GM23338 (cell line): ENCODE data around the gene WNT8B. TPM values are rescaled to one million over a fixed set of nuclear protein-coding genes. Genes with fewer than 3 reads are reported as not detected.

Experiments used
- ATAC-seq: fragments of 200-7000 bp; cut with Tn5 transposase; 3 replicates; pipeline ENCODE4 v1.9.1; 2020
- DNase-seq: peaks from one replicate; pipeline ENCODE4 v3.0.0-alpha.2; 2015; ENCODE audit warnings: low spot score
- H2AFZ ChIP-seq: fragments of 200-600 bp; sonication (generic); 2 replicates; pipeline ENCODE4 v1.8.0; 2016; ENCODE audit warnings: antibody characterized with exemption, mild to moderate bottlenecking, moderate library complexity
- H3F3A ChIP-seq: fragments of 200-600 bp; sonication (generic); replicated peaks from 2 replicates; pipeline ENCODE4 v1.8.0; 2017; ENCODE audit warnings: antibody characterized with exemption, mixed run types, low read depth
- H3K27ac ChIP-seq: fragments of 200-600 bp; sonication (generic); 2 replicates; pipeline ENCODE4 v1.6.1; 2016; ENCODE audit warnings: low read depth
- H3K27me3 ChIP-seq: fragments of 200-600 bp; sonication (generic); 2 replicates; pipeline ENCODE4 v1.8.0; 2016; ENCODE audit warnings: mild to moderate bottlenecking, mixed run types, moderate library complexity; ENCODE audit not compliant: insufficient read depth
- H3K36me3 ChIP-seq: fragments of 200-600 bp; sonication (generic); 2 replicates; pipeline ENCODE4 v1.8.0; 2016; ENCODE audit warnings: mild to moderate bottlenecking; ENCODE audit not compliant: insufficient read depth
- H3K4me1 ChIP-seq: fragments of 200-600 bp; sonication (generic); 2 replicates; pipeline ENCODE4 v1.8.0; 2016; ENCODE audit warnings: mild to moderate bottlenecking, moderate library complexity; ENCODE audit not compliant: insufficient read depth
- H3K4me2 ChIP-seq: fragments of 200-600 bp; sonication (generic); 2 replicates; pipeline ENCODE4 v1.7.1; 2017; ENCODE audit warnings: mixed run types
- H3K4me3 ChIP-seq: fragments of 200-600 bp; sonication (generic); 2 replicates; pipeline ENCODE4 v1.6.1; 2016; ENCODE audit warnings: mixed run types
- H3K79me2 ChIP-seq: fragments of 200-600 bp; sonication (generic); replicated peaks from 2 replicates; pipeline ENCODE4 v1.8.0; 2017; ENCODE audit warnings: mild to moderate bottlenecking; ENCODE audit not compliant: insufficient read depth
- H3K9me2 ChIP-seq: fragments of 200-600 bp; sonication (generic); 2 replicates; pipeline ENCODE4 v1.8.0; 2017; ENCODE audit not compliant: insufficient read depth
- H4K20me1 ChIP-seq: fragments of 200-600 bp; sonication (generic); replicated peaks from 2 replicates; pipeline ENCODE4 v1.8.0; 2017; ENCODE audit warnings: mild to moderate bottlenecking; ENCODE audit not compliant: insufficient read depth
- H3K27ac Mint-ChIP-seq: 2 replicates; pipeline ENCODE4 v1.8.0; 2020; ENCODE audit warnings: inconsistent platforms, mild to moderate bottlenecking, moderate library complexity, mixed read lengths
- H3K27me3 Mint-ChIP-seq: 3 replicates; pipeline ENCODE4 v1.8.0; 2022; ENCODE audit warnings: low read depth, mild to moderate bottlenecking, moderate library complexity, mixed read lengths, inconsistent platforms; ENCODE audit not compliant: insufficient read depth, poor library complexity
- H3K36me3 Mint-ChIP-seq: 3 replicates; pipeline ENCODE4 v1.8.0; 2021; ENCODE audit warnings: low read depth, mild to moderate bottlenecking, inconsistent platforms, moderate library complexity, mixed read lengths
- H3K4me1 Mint-ChIP-seq: 3 replicates; pipeline ENCODE4 v1.8.0; 2020; ENCODE audit warnings: mild to moderate bottlenecking, inconsistent platforms, mixed read lengths
- H3K4me3 Mint-ChIP-seq: 3 replicates; pipeline ENCODE4 v1.8.0; 2021; ENCODE audit warnings: moderate library complexity, mild to moderate bottlenecking, inconsistent platforms, mixed read lengths
- H3K9me3 Mint-ChIP-seq: 3 replicates; pipeline ENCODE4 v1.8.0; 2020; ENCODE audit warnings: moderate library complexity, mild to moderate bottlenecking, inconsistent platforms, mixed read lengths
- ETS1 ChIP-seq: IDR thresholded peaks from 2 replicates; pipeline ENCODE4 v1.6.1; 2016; ENCODE audit warnings: antibody characterized with exemption
- JUNB ChIP-seq: IDR thresholded peaks from one replicate; pipeline ENCODE4 v1.6.1; 2016; ENCODE audit warnings: antibody characterized with exemption; ENCODE audit not compliant: unreplicated experiment
- NANOG ChIP-seq: IDR thresholded peaks from 2 replicates; pipeline ENCODE4 v1.6.1; 2016; ENCODE audit warnings: antibody characterized with exemption, borderline replicate concordance
- STAT1 ChIP-seq: IDR thresholded peaks from one replicate; pipeline ENCODE4 v1.6.1; 2016; ENCODE audit warnings: antibody characterized with exemption; ENCODE audit not compliant: unreplicated experiment
- ZNF114 ChIP-seq: fragments of 250-450 bp; sonication (Bioruptor Pico); IDR thresholded peaks from 2 replicates; pipeline ENCODE4 v1.5.0; 2020; ENCODE audit warnings: mild to moderate bottlenecking, moderate library complexity
- polyA plus RNA-seq: library from polyadenylated mRNA; unstranded; fragments of >200 nt; fragmentation: Nextera tagmentation; extraction: Ambion mirVana; gene quantifications from 2 replicates; pipeline ENCODE4 v1.2.1, GENCODE V29; 2016
- total RNA-seq: library from RNA; depleted of rRNA; stranded (reverse); fragments of >200 nt; shearing (Covaris generic); gene quantifications from 2 replicates; pipeline ENCODE4 v1.2.3, GENCODE V29; 2014
- TF ChIP-seq, protein P1 (sequence below): IDR thresholded peaks from one replicate; pipeline ENCODE4 v1.6.1; 2018; ENCODE audit warnings: antibody characterized with exemption; ENCODE audit not compliant: unreplicated experiment
- TF ChIP-seq, protein P2 (sequence below): fragments of 250-450 bp; sonication (Bioruptor Pico); IDR thresholded peaks from 2 replicates; pipeline ENCODE4 v1.5.0; 2020; ENCODE audit warnings: mild to moderate bottlenecking, moderate library complexity

Gene WNT8B
- total and polyA plus RNA-seq, 2 experiments from 2014 or later = 0.74 to 1.3 TPM

GRCh38 chr10:100413173-100413572, 49.6 kb upstream of the WNT8B start:
- no peaks in the 10 kb centered on the region for H3K27me3 ChIP-seq
- H2AFZ ChIP-seq = no peak overlapping the region
- H3K9me3 Mint-ChIP-seq = peaks cover 26% of the 10 kb centered on the region; the same call in 2 of the 3 replicates
- H3K4me2 ChIP-seq = no peak overlapping the region
- H3K4me1 Mint-ChIP-seq = no peaks in the 10 kb centered on the region
- ATAC-seq (no peak), DNase-seq (no peak)
- H3K27ac Mint-ChIP-seq = no peak overlapping the region
- H3K36me3 Mint-ChIP-seq = peaks cover 6% of the 10 kb centered on the region; the same call in 1 of the 3 replicates
- H3K27ac ChIP-seq = no peak overlapping the region
- H3K27me3 Mint-ChIP-seq = peaks cover 2% of the 10 kb centered on the region
- H3K79me2 ChIP-seq = no peaks in the 10 kb centered on the region
- TF ChIP-seq, protein P1, sequence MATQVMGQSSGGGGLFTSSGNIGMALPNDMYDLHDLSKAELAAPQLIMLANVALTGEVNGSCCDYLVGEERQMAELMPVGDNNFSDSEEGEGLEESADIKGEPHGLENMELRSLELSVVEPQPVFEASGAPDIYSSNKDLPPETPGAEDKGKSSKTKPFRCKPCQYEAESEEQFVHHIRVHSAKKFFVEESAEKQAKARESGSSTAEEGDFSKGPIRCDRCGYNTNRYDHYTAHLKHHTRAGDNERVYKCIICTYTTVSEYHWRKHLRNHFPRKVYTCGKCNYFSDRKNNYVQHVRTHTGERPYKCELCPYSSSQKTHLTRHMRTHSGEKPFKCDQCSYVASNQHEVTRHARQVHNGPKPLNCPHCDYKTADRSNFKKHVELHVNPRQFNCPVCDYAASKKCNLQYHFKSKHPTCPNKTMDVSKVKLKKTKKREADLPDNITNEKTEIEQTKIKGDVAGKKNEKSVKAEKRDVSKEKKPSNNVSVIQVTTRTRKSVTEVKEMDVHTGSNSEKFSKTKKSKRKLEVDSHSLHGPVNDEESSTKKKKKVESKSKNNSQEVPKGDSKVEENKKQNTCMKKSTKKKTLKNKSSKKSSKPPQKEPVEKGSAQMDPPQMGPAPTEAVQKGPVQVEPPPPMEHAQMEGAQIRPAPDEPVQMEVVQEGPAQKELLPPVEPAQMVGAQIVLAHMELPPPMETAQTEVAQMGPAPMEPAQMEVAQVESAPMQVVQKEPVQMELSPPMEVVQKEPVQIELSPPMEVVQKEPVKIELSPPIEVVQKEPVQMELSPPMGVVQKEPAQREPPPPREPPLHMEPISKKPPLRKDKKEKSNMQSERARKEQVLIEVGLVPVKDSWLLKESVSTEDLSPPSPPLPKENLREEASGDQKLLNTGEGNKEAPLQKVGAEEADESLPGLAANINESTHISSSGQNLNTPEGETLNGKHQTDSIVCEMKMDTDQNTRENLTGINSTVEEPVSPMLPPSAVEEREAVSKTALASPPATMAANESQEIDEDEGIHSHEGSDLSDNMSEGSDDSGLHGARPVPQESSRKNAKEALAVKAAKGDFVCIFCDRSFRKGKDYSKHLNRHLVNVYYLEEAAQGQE = no peak
- TF ChIP-seq JUNB = no peak
- no peak for TF ChIP-seq ETS1
- TF ChIP-seq STAT1 = no peak
- TF ChIP-seq ZNF114 (CRISPR knock-in tag) = no peak
- no peak for TF ChIP-seq NANOG
- TF ChIP-seq, protein P2, sequence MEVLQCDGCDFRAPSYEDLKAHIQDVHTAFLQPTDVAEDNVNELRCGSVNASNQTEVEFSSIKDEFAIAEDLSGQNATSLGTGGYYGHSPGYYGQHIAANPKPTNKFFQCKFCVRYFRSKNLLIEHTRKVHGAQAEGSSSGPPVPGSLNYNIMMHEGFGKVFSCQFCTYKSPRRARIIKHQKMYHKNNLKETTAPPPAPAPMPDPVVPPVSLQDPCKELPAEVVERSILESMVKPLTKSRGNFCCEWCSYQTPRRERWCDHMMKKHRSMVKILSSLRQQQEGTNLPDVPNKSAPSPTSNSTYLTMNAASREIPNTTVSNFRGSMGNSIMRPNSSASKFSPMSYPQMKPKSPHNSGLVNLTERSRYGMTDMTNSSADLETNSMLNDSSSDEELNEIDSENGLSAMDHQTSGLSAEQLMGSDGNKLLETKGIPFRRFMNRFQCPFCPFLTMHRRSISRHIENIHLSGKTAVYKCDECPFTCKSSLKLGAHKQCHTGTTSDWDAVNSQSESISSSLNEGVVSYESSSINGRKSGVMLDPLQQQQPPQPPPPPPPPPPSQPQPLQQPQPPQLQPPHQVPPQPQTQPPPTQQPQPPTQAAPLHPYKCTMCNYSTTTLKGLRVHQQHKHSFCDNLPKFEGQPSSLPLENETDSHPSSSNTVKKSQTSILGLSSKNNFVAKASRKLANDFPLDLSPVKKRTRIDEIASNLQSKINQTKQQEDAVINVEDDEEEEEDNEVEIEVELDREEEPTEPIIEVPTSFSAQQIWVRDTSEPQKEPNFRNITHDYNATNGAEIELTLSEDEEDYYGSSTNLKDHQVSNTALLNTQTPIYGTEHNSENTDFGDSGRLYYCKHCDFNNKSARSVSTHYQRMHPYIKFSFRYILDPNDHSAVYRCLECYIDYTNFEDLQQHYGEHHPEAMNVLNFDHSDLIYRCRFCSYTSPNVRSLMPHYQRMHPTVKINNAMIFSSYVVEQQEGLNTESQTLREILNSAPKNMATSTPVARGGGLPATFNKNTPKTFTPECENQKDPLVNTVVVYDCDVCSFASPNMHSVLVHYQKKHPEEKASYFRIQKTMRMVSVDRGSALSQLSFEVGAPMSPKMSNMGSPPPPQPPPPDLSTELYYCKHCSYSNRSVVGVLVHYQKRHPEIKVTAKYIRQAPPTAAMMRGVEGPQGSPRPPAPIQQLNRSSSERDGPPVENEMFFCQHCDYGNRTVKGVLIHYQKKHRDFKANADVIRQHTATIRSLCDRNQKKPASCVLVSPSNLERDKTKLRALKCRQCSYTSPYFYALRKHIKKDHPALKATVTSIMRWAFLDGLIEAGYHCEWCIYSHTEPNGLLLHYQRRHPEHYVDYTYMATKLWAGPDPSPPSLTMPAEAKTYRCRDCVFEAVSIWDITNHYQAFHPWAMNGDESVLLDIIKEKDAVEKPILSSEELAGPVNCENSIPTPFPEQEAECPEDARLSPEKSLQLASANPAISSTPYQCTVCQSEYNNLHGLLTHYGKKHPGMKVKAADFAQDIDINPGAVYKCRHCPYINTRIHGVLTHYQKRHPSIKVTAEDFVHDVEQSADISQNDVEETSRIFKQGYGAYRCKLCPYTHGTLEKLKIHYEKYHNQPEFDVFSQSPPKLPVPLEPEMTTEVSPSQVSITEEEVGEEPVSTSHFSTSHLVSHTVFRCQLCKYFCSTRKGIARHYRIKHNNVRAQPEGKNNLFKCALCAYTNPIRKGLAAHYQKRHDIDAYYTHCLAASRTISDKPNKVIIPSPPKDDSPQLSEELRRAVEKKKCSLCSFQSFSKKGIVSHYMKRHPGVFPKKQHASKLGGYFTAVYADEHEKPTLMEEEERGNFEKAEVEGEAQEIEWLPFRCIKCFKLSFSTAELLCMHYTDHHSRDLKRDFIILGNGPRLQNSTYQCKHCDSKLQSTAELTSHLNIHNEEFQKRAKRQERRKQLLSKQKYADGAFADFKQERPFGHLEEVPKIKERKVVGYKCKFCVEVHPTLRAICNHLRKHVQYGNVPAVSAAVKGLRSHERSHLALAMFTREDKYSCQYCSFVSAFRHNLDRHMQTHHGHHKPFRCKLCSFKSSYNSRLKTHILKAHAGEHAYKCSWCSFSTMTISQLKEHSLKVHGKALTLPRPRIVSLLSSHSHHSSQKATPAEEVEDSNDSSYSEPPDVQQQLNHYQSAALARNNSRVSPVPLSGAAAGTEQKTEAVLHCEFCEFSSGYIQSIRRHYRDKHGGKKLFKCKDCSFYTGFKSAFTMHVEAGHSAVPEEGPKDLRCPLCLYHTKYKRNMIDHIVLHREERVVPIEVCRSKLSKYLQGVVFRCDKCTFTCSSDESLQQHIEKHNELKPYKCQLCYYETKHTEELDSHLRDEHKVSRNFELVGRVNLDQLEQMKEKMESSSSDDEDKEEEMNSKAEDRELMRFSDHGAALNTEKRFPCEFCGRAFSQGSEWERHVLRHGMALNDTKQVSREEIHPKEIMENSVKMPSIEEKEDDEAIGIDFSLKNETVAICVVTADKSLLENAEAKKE (CRISPR knock-in tag) = no peak
- no peaks in the 10 kb centered on the region for H3K4me1 ChIP-seq
- no peaks in the 10 kb centered on the region for H3K9me2 ChIP-seq
- H3K4me3 Mint-ChIP-seq = no peak overlapping the region
- no peaks in the 10 kb centered on the region for H4K20me1 ChIP-seq
- no peaks in the 10 kb centered on the region for H3F3A ChIP-seq
- no peak overlapping the region for H3K4me3 ChIP-seq
- no peaks in the 10 kb centered on the region for H3K36me3 ChIP-seq
